ENCODE results near the gene FAM174B.

DNA sequence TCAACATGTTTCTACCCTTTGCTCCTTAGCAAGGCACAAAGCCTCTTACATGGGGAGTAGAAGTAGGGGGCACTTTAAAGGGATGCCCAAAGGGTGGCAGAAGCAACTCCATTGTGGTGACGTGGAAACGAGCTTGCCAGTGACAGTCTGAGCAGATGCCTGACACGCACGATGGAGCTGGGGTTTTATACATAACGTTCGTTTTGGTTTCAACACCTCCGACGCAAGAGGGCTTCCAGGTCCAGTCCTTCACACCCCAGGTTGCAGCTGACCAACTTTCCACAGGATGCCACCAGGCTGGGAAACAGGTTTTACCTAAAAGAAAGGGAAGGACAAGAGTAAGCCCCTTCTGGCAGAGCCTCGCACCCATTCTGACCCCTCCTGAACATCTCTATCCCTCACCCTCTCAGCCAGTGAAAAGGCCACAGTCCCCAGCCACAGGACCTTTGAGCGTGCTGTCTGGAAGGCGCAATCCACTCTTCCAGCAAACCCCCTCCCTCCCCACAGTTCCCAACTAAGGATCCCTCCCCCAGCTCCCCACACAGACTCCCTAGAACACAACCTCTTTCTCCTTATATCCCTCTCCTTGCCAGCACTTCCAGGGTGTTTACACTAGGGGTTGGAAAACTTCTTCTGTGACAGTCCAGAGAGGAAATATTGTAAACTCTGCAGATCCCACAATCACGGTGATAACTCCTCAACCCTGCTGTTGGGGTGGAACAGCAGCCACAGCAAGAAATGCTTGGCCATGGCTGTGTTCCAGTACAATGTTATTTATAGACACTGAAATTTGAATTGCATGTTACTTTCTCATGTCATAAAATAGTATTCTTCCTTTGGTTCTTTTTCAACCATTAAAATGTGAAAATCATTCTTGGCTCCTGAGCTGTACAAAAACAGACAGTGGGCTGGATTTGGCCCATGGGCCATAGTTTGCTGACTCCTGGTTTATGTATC is 36.2 kb downstream of the FAM174B start:
- no peak for TF ChIP-seq REST (IDR thresholded peaks at IDR 0.05; ENCODE audit: insufficient replicate concordance, low read depth)
- TF ChIP-seq, protein P1, sequence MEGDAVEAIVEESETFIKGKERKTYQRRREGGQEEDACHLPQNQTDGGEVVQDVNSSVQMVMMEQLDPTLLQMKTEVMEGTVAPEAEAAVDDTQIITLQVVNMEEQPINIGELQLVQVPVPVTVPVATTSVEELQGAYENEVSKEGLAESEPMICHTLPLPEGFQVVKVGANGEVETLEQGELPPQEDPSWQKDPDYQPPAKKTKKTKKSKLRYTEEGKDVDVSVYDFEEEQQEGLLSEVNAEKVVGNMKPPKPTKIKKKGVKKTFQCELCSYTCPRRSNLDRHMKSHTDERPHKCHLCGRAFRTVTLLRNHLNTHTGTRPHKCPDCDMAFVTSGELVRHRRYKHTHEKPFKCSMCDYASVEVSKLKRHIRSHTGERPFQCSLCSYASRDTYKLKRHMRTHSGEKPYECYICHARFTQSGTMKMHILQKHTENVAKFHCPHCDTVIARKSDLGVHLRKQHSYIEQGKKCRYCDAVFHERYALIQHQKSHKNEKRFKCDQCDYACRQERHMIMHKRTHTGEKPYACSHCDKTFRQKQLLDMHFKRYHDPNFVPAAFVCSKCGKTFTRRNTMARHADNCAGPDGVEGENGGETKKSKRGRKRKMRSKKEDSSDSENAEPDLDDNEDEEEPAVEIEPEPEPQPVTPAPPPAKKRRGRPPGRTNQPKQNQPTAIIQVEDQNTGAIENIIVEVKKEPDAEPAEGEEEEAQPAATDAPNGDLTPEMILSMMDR (IDR thresholded peaks at IDR 0.05; ENCODE audit: insufficient read depth, low read length) = no peak

Data from HL-60 (cell line).